IPS DF 6.9 (cell line): Measurements from ENCODE around the gene AFTPH.

Experiments
- DNase-seq: peaks from one replicate; pipeline ENCODE4 v3.0.0-alpha.2; 2013; ENCODE audit warnings: low read depth, low spot score
- H3K27ac ChIP-seq: one replicate; pipeline ENCODE4 v1.5.1; 2013; ENCODE audit warnings: low read length, control low read depth
- H3K27me3 ChIP-seq: 2 replicates; pipeline ENCODE4 v1.6.1; 2013; ENCODE audit warnings: mild to moderate bottlenecking, low read length; ENCODE audit not compliant: control insufficient read depth, insufficient read depth
- H3K36me3 ChIP-seq: 2 replicates; pipeline ENCODE4 v1.6.1; 2013; ENCODE audit warnings: low read length; ENCODE audit not compliant: control insufficient read depth, insufficient read depth
- H3K4me1 ChIP-seq: 2 replicates; pipeline ENCODE4 v1.6.1; 2013; ENCODE audit warnings: low read length; ENCODE audit not compliant: control insufficient read depth, insufficient read depth
- H3K4me3 ChIP-seq: 2 replicates; pipeline ENCODE4 v1.5.1; 2013; ENCODE audit warnings: mild to moderate bottlenecking, low read length
- H3K9me3 ChIP-seq: 2 replicates; pipeline ENCODE4 v1.6.1; 2013; ENCODE audit warnings: low read length, inconsistent platforms; ENCODE audit not compliant: control insufficient read depth, insufficient read depth
- WGBS: extraction: QIAGEN DNeasy Blood & Tissue Kit; methylation state at CpG from one replicate; pipeline ENCODE4 v1.1.7; 2013; ENCODE audit warnings: mixed read lengths, missing lambda C conversion rate; ENCODE audit not compliant: insufficient read length, insufficient coverage; 5-methylcytosine and 5-hydroxymethylcytosine counted together

Gene AFTPH, protein sequence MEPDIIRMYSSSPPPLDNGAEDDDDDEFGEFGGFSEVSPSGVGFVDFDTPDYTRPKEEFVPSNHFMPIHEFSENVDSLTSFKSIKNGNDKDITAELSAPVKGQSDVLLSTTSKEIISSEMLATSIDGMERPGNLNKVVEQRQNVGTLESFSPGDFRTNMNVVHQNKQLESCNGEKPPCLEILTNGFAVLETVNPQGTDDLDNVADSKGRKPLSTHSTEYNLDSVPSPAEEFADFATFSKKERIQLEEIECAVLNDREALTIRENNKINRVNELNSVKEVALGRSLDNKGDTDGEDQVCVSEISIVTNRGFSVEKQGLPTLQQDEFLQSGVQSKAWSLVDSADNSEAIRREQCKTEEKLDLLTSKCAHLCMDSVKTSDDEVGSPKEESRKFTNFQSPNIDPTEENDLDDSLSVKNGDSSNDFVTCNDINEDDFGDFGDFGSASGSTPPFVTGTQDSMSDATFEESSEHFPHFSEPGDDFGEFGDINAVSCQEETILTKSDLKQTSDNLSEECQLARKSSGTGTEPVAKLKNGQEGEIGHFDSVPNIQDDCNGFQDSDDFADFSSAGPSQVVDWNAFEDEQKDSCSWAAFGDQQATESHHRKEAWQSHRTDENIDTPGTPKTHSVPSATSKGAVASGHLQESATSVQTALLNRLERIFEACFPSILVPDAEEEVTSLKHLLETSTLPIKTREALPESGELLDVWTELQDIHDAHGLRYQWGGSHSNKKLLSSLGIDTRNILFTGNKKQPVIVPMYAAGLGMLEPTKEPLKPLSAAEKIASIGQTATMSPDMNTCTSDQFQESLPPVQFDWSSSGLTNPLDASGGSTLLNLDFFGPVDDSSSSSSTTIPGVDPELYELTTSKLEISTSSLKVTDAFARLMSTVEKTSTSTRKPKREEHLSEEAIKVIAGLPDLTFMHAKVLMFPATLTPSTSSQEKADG

GRCh38 chr2:64523666-64524603 is at the start of gene AFTPH:
Gene AFTPH, plus strand, starts transcription at chr2:64524328. Its CDS starts 27,147 bp downstream, at chr2:64551475.
- peak within 1 kb of the TSS; percentile 97 for H3K4me3 ChIP-seq
- no peaks in the 10 kb centered on the region for H3K27me3 ChIP-seq
- H3K4me1 ChIP-seq: no peaks in the 10 kb centered on the region
- no peaks in the 10 kb centered on the region for H3K9me3 ChIP-seq
- no peak within 1 kb of the TSS for H3K27ac ChIP-seq
- WGBS: no CpG with 5 or more reads among the region's 67 CpGs
- H3K36me3 ChIP-seq: no peaks in the 10 kb centered on the region
- DNase-seq: peak; percentile 97

DNA sequence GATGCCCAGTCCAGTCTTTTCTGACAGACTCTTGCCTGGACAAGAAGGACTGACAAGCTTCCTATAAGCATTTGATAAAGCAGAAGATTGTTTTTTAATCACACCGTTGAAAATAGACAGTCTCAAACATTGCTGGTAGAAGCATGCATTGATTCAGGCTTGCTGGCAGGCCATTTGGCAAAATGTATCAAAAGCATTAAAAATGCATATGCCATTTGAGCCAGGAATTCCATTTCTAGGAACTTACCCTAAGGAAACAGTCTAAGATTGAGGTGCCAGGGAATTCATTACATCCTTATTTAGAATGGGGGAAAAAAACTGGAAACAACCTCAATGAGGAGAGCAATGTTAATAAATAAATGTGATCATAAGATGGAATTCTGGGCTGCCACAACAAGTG is 49.5 kb upstream of the AFTPH start:
- Histone ChIP-seq H3K27me3 (no peaks in the 10 kb centered on the region), H3K36me3 (no peaks in the 10 kb centered on the region), H3K9me3 (no peaks in the 10 kb centered on the region), H3K4me1 (0 out of 2 replicates have a peak, but pooled peaks cover 2% of the 10 kb centered on the region), H3K27ac (no peak overlapping the region), H3K4me3 (no peak overlapping the region)
- no CpG with 5 or more reads among the region's 1 CpG for WGBS
- DNase-seq: no peak

DNA sequence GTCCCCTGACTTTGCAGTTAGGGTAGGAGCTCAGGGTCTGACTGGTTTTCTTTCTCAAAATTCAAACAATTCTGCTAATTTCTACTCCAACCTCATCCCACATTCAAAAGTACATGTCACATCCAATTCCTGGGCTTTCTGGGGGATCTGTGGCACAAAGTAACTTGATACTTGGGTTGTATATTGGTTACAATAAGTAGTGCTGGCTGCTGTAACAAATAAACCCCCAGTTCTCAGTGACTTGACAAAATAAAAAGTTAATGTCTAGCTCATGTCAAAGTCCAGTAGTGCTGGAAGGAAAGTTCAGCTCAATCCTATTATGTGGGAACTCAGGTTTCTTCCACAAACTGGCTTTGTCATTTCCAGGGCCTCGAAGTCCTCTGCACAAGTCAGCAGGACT is 47.1 kb upstream of the AFTPH start:
- Histone ChIP-seq H3K27ac (no peak overlapping the region), H3K4me1 (0 out of 2 replicates have a peak, but pooled peaks cover 2% of the 10 kb centered on the region), H3K9me3 (no peaks in the 10 kb centered on the region), H3K4me3 (no peak overlapping the region), H3K36me3 (no peaks in the 10 kb centered on the region), H3K27me3 (no peaks in the 10 kb centered on the region)
- no peak for DNase-seq
- no CpG with 5 or more reads among the region's 1 CpG for WGBS

DNA sequence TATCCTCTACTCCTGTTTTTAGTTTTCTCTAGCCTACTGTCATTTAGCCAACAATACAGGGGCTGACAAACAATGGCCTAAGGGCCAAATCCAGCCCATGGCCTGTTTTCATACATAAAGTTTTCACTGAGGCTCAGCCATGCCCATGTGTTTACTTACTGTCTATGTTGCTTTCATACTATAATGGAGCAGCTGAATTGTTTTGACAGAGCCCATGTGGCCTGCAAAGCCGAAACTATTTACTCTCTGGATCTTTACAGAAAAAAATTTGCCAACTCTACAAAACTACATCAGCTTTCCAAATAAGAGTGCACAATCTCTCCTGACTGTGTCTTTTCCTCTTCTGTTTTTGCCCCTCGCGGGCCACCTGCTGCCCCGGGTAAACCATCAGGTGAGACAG is 46.1 kb upstream of the AFTPH start:
- no peaks in the 10 kb centered on the region for H3K36me3 ChIP-seq
- H3K9me3 ChIP-seq: no peaks in the 10 kb centered on the region
- H3K4me1 ChIP-seq: 0 out of 2 replicates have a peak, but pooled peaks cover 2% of the 10 kb centered on the region
- H3K27ac ChIP-seq: no peak overlapping the region
- H3K27me3 ChIP-seq: no peaks in the 10 kb centered on the region
- no peak overlapping the region for H3K4me3 ChIP-seq
- no CpG with 5 or more reads among the region's 4 CpGs for WGBS
- no peak for DNase-seq

DNA sequence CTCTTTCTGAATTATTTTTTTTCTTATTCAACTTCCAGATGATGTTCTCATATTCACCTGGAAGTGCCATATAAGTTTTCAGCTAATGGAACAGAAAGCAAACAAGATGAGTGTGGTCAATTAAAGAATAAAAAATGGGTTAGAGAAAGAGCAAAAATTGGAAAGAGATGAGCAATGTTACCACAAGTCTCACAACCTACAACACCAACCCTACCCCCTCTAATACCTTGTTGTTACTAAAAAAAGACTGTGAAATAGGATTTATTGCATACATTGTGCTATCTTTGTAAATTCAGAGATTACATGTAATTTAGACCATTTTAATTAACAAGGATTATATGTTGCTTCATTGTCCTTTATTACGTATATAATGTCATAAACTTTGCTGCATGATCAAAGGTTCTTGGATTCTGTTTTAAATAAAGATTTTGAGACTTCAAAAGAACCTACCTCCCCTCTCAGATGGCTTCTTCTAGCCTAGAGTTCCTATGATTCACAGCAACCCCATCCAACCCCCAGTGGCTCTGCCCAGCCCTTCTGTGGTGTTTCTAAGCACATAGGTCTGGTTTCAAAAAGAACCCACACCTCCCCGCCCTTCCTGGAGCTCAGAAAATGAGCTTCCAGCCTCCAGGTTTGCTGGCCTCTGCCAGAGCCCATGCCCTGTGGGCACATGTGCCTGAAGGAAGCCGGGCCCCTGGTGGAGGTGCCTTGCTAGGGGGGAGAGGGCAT is 45.5 kb upstream of the AFTPH start:
- H3K27ac ChIP-seq: no peak overlapping the region
- no peaks in the 10 kb centered on the region for H3K9me3 ChIP-seq
- DNase-seq: no peak
- 0 out of 2 replicates have a peak, but pooled peaks cover 2% of the 10 kb centered on the region for H3K4me1 ChIP-seq
- H3K27me3 ChIP-seq: no peaks in the 10 kb centered on the region
- no peak overlapping the region for H3K4me3 ChIP-seq
- WGBS: no CpG with 5 or more reads among the region's 3 CpGs
- no peaks in the 10 kb centered on the region for H3K36me3 ChIP-seq

DNA sequence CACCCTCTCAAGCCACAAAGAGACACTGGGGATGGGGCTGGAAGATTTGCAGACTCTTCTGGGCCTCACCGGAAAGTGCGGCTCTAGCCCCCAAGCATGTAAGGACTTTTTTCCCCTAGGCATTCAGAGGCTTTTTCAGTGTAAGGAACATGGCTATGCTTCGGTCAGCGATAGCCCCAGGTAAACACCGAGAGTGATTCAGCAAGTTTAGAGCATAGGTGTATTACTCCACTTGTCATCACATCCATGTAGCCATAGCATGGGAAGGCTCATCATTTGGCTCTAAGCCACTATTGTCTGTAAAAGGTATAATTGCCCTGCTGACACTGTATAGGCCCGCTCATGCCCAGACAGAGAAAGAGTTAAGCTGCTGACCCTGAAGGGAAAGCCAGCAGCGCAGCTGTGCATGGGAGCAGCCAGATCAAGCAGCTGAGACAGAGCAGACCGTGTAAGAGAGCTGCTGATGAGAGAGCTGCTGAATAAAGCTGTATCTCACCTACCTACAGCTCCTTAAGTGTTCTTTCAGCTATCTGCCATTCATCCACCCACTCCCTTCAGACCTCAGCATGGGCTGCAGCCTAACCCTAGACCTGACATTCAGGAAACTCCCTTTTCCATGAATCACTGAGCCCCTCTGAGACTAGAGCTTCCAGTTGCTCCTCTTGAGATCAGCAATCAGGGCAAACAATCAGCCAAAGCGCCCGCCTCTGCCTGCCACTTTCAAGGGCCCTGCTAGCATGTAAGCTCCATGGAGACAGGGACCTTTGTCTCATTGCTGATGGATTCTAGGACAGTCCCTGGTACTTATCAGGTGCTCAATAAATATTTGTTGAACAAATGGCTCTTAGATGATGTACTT is 44.6 kb upstream of the AFTPH start:
- H3K27ac ChIP-seq: no peak overlapping the region
- no peaks in the 10 kb centered on the region for H3K36me3 ChIP-seq
- DNase-seq: no peak
- H3K4me3 ChIP-seq: no peak overlapping the region
- H3K4me1 ChIP-seq: no peaks in the 10 kb centered on the region
- H3K27me3 ChIP-seq: no peaks in the 10 kb centered on the region
- WGBS: no CpG with 5 or more reads among the region's 10 CpGs
- no peaks in the 10 kb centered on the region for H3K9me3 ChIP-seq

- Histone ChIP-seq H3K27me3 (no peaks in the 10 kb centered on the region), H3K4me1 (no peaks in the 10 kb centered on the region), H3K4me3 (no peak overlapping the region), H3K36me3 (no peaks in the 10 kb centered on the region), H3K9me3 (no peaks in the 10 kb centered on the region), H3K27ac (no peak overlapping the region)
- no CpG with 5 or more reads among the region's 5 CpGs for WGBS
- no peak for DNase-seq
Measured at GRCh38 chr2:64481665-64482064, 42.5 kb upstream of the AFTPH start.

DNA sequence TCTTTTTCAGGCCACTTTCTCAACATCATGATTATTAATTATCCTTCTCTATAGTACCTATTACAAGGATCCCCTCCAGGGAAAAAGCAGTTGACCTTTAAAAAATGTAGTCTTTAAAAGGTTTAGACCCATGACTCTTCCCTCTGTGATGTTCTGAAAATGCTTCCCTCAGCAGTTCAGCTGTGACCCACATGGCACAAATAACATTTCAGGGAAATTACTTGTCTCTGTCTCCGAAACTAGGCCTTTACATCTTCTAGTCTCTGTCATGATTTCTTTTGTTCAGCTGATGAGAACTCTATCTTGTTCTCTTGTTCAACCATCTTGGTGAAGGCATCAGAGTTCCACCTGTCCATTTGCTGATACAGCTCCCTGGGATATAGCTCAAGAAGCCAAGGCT is 41.9 kb upstream of the AFTPH start:
- no peak overlapping the region for H3K27ac ChIP-seq
- H3K27me3 ChIP-seq: no peaks in the 10 kb centered on the region
- WGBS: no CpG with 5 or more reads among the region's 1 CpG
- DNase-seq: no peak
- no peaks in the 10 kb centered on the region for H3K4me1 ChIP-seq
- H3K9me3 ChIP-seq: no peaks in the 10 kb centered on the region
- no peak overlapping the region for H3K4me3 ChIP-seq
- no peaks in the 10 kb centered on the region for H3K36me3 ChIP-seq
